ENCODE data around the gene SERPINB10. TPM values are rescaled to one million over a fixed set of nuclear protein-coding genes. Genes with fewer than 3 reads are reported as not detected.

SERPINB10 gene
- total and polyA plus RNA-seq, 2 donors (not counting 1 experiment from before 2014, with no cell fraction given), result not detected

DNA sequence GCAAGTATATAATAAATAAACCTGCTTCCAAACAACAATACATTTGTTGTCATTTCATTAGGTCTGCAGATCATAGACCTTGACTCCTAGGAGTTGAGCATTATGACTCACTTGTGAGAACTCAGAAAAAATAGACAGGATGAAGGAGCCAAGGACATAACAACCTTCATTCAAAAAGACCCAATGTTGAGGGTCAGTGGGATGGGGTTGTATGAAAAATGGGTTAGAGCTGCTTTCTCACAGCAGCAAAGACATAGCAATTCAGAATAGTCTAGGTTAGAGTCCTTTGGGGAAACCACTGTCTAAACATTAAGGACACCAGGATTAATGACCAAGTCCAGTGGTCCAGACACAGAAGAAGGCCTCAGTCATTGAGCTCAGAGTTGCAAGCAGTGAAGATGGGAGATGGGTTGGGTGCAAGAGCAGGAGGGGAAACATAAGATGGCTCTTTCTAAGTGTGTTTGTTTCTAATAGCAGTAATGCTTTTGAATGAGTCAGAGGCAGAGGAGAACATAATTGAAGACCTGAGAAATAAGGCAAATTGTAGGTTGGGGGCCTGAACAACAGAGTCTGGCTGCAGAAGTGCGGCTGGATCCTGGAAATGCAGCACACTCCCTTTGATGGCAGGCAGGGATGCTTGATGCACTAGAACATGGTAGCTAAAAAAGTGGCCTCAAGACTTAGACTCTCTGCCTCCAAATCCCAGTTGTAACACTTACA lies 3.7 kb upstream of the SERPINB10 start:
- no CpG with 5 or more reads among the region's 1 CpG for WGBS (ENCODE audit: insufficient coverage)
- H3K27me3 ChIP-seq (replicated peaks in 1 of 4; ENCODE audit: control extremely low read depth in 1 of 4, control insufficient read depth in 3 of 4, insufficient read depth in 4 of 4, low read length in 3 of 4), result no peaks in the 10 kb centered on the region
- no peaks in the 10 kb centered on the region for H3K79me2 ChIP-seq (ENCODE audit: control insufficient read depth, insufficient read depth, low read length)
- no peak for DNase-seq
- H2AFZ ChIP-seq (ENCODE audit: insufficient read depth, low read depth, low read length, poor library complexity, severe bottlenecking), result no peak overlapping the region
- H3K4me3 Mint-ChIP-seq, result no peak overlapping the region
- intact Hi-C loops (cut with micrococcal nuclease), result no loop called here
- ChIA-PET POLR2A (no interaction called here), CTCF (interaction anchor here (1.4 kb wide), 1 partner anchor 32 kb away, joined by 3 read pairs; no protein-coding TSS in a partner anchor)
- H3K27ac Mint-ChIP-seq, result no peak overlapping the region
- H3K4me2 ChIP-seq (replicated peaks; ENCODE audit: low read depth, low read length, poor library complexity, severe bottlenecking), result no peak overlapping the region
- H3K9me3 ChIP-seq (ENCODE audit: control extremely low read depth in 1 of 3, control insufficient read depth in 2 of 3, insufficient read depth in 1 of 3, low read length in 2 of 3), result no peaks in the 10 kb centered on the region
- ATAC-seq (ENCODE audit: low read depth), result no peak
- TF ChIP-seq, protein P1, sequence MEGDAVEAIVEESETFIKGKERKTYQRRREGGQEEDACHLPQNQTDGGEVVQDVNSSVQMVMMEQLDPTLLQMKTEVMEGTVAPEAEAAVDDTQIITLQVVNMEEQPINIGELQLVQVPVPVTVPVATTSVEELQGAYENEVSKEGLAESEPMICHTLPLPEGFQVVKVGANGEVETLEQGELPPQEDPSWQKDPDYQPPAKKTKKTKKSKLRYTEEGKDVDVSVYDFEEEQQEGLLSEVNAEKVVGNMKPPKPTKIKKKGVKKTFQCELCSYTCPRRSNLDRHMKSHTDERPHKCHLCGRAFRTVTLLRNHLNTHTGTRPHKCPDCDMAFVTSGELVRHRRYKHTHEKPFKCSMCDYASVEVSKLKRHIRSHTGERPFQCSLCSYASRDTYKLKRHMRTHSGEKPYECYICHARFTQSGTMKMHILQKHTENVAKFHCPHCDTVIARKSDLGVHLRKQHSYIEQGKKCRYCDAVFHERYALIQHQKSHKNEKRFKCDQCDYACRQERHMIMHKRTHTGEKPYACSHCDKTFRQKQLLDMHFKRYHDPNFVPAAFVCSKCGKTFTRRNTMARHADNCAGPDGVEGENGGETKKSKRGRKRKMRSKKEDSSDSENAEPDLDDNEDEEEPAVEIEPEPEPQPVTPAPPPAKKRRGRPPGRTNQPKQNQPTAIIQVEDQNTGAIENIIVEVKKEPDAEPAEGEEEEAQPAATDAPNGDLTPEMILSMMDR (IDR thresholded peaks at IDR 0.05), result no peak
- no peak for TF ChIP-seq EZH2 (IDR thresholded peaks at IDR 0.05; ENCODE audit: borderline replicate concordance, insufficient read depth, low read depth, low read length, poor library complexity, severe bottlenecking)
- no peak overlapping the region for H3K4me3 ChIP-seq (ENCODE audit: control extremely low read depth in 1 of 5, extremely low read depth in 1 of 5, insufficient read depth in 1 of 5, low read depth in 2 of 5, low read length in 4 of 5)
- H3K9ac ChIP-seq (ENCODE audit: low read length), result no peak overlapping the region
- H3K27ac ChIP-seq (ENCODE audit: low read length in 2 of 2), result no peak overlapping the region
- H3K36me3 ChIP-seq (replicated peaks in 1 of 2; ENCODE audit: control extremely low read depth in 1 of 2, control insufficient read depth in 1 of 2, extremely low read depth in 1 of 2, insufficient read depth in 2 of 2, low read length in 1 of 2), result no peaks in the 10 kb centered on the region
- H3K27me3 Mint-ChIP-seq, result peaks cover 7% of the 10 kb centered on the region
- H4K20me1 ChIP-seq (ENCODE audit: control insufficient read depth, insufficient read depth, low read length, poor library complexity, severe bottlenecking), result no peaks in the 10 kb centered on the region
- no peaks in the 10 kb centered on the region for H3K9me3 Mint-ChIP-seq (ENCODE audit: insufficient read depth)
- no peaks in the 10 kb centered on the region for H3K4me1 ChIP-seq (ENCODE audit: control insufficient read depth in 2 of 2, insufficient read depth in 2 of 2, low read length in 2 of 2)
- peaks cover 6% of the 10 kb centered on the region for H3K4me1 Mint-ChIP-seq

DNA sequence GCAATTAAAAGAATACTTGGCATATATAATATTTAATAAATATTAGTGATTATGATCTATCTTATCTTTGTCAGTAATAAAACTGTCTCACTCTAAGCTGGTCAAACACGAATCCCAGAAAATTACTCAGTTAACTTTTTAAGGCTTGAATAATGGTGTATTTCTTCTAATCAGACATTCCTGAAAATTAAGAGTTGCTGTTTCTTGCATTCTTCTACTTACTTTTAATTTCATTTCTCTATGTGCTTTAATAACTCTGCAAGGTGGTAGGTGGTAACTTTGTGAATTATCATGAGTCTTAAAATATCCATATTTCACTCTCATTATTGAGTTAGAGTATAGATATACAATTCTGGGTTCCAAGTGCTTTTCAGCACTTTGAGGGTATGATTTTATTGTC lies 3.1 kb upstream of the SERPINB10 start:
- POLR2A ChIA-PET, result no interaction called here
- CTCF ChIA-PET, result interaction anchor here (1.4 kb wide), 1 partner anchor 32 kb away, joined by 3 read pairs; no protein-coding TSS in a partner anchor
- peaks cover 6% of the 10 kb centered on the region for H3K4me1 Mint-ChIP-seq
- no peak overlapping the region for H3K27ac Mint-ChIP-seq
- Histone ChIP-seq H3K9me3 (ENCODE audit: control extremely low read depth in 1 of 3, control insufficient read depth in 2 of 3, insufficient read depth in 1 of 3, low read length in 2 of 3) (no peaks in the 10 kb centered on the region), H3K36me3 (replicated peaks in 1 of 2; ENCODE audit: control extremely low read depth in 1 of 2, control insufficient read depth in 1 of 2, extremely low read depth in 1 of 2, insufficient read depth in 2 of 2, low read length in 1 of 2) (no peaks in the 10 kb centered on the region), H3K4me2 (replicated peaks; ENCODE audit: low read depth, low read length, poor library complexity, severe bottlenecking) (no peak overlapping the region), H3K9ac (ENCODE audit: low read length) (no peak overlapping the region), H3K27me3 (replicated peaks in 1 of 4; ENCODE audit: control extremely low read depth in 1 of 4, control insufficient read depth in 3 of 4, insufficient read depth in 4 of 4, low read length in 3 of 4) (no peaks in the 10 kb centered on the region), H3K79me2 (ENCODE audit: control insufficient read depth, insufficient read depth, low read length) (no peaks in the 10 kb centered on the region), H4K20me1 (ENCODE audit: control insufficient read depth, insufficient read depth, low read length, poor library complexity, severe bottlenecking) (no peaks in the 10 kb centered on the region), H3K4me3 (ENCODE audit: control extremely low read depth in 1 of 5, extremely low read depth in 1 of 5, insufficient read depth in 1 of 5, low read depth in 2 of 5, low read length in 4 of 5) (no peak overlapping the region), H2AFZ (ENCODE audit: insufficient read depth, low read depth, low read length, poor library complexity, severe bottlenecking) (no peak overlapping the region), H3K27ac (ENCODE audit: low read length in 2 of 2) (no peak overlapping the region), H3K4me1 (ENCODE audit: control insufficient read depth in 2 of 2, insufficient read depth in 2 of 2, low read length in 2 of 2) (no peaks in the 10 kb centered on the region)
- H3K9me3 Mint-ChIP-seq (ENCODE audit: insufficient read depth), result no peaks in the 10 kb centered on the region
- no CpG with 5 or more reads among the region's 1 CpG for whole genome bisulfite sequencing (ENCODE audit: insufficient coverage)
- DNase-seq, result no peak
- H3K27me3 Mint-ChIP-seq, result peaks cover 7% of the 10 kb centered on the region
- TF ChIP-seq EZH2 (IDR thresholded peaks at IDR 0.05; ENCODE audit: borderline replicate concordance, insufficient read depth, low read depth, low read length, poor library complexity, severe bottlenecking), result no peak
- TF ChIP-seq, protein P1 (IDR thresholded peaks at IDR 0.05), result no peak
- no peak overlapping the region for H3K4me3 Mint-ChIP-seq
- intact Hi-C loops (cut with micrococcal nuclease), result no loop called here
- ATAC-seq (ENCODE audit: low read depth), result no peak
